Measurements from ENCODE around the gene PTGDR.

Gene PTGDR

GRCh38 chr14:52266179-52266578 is 1.3 kb upstream of the PTGDR start:
- no peak for DNase-seq

GRCh38 chr14:52266782-52267181 is 716 bp upstream of the PTGDR start:
- DNase-seq = no peak

- DNase-seq = peak; percentile 18
These were observed 972 bp downstream of the PTGDR start for GRCh38 chr14:52268279-52269061.

GRCh38 chr14:52269100-52269499 is 1.6 kb downstream of the PTGDR start:
- no peak for DNase-seq

GRCh38 chr14:52269982-52270381 is 2.5 kb downstream of the PTGDR start:
- DNase-seq = no peak

- DNase-seq = no peak
These were observed 4.0 kb downstream of the PTGDR start for GRCh38 chr14:52271538-52271937.

GRCh38 chr14:52272375-52272774 is 4.9 kb downstream of the PTGDR start:
- peak; percentile 42 for DNase-seq

GRCh38 chr14:52275372-52275771 is 7.9 kb downstream of the PTGDR start:
- no peak for DNase-seq

GRCh38 chr14:52277552-52277951 is 10.1 kb downstream of the PTGDR start:
- no peak for DNase-seq

GRCh38 chr14:52279408-52279807 is 11.9 kb downstream of the PTGDR start:
- no peak for DNase-seq

- no peak for DNase-seq
These were observed 15.6 kb downstream of the PTGDR start for GRCh38 chr14:52283099-52283498.

- DNase-seq = no peak
These were observed 19.5 kb downstream of the PTGDR start for GRCh38 chr14:52286661-52287649.

GRCh38 chr14:52296378-52296777 is 28.9 kb downstream of the PTGDR start:
- no peak for DNase-seq

GRCh38 chr14:52298795-52299194 is 31.3 kb downstream of the PTGDR start:
- DNase-seq = no peak

- DNase-seq = peak; percentile 60
These were observed 32.3 kb downstream of the PTGDR start for GRCh38 chr14:52299692-52300278.

- no peak for DNase-seq
These were observed 35.7 kb downstream of the PTGDR start for GRCh38 chr14:52303236-52303635.

GRCh38 chr14:52304248-52304904 is 36.9 kb downstream of the PTGDR start:
- DNase-seq = no peak

GRCh38 chr14:52305014-52305413 is 37.5 kb downstream of the PTGDR start:
- no peak for DNase-seq

GRCh38 chr14:52307376-52307775 is 39.9 kb downstream of the PTGDR start:
- no peak for DNase-seq

- DNase-seq = no peak
These were observed 40.4 kb downstream of the PTGDR start for GRCh38 chr14:52307905-52308304.

GRCh38 chr14:52310541-52310940 is 43.0 kb downstream of the PTGDR start:
- no peak for DNase-seq

- DNase-seq = no peak
These were observed 45.4 kb downstream of the PTGDR start for GRCh38 chr14:52312931-52313355.

- no peak for DNase-seq
These were observed 46.0 kb downstream of the PTGDR start for GRCh38 chr14:52313462-52313861.
